ENCODE measurements around the gene ADRA2C.

- TF ChIP-seq POLR2AphosphoS5 (IDR thresholded peaks at IDR 0.05; ENCODE audit: low read depth, low read length) (no peak), SIN3A (IDR thresholded peaks at IDR 0.05; ENCODE audit: borderline replicate concordance, insufficient read depth, low read length) (no peak), REST (IDR thresholded peaks at IDR 0.05; ENCODE audit: insufficient read depth in 1 of 2, low read depth in 2 of 2, low read length in 2 of 2) (no peak), TAF1 (IDR thresholded peaks at IDR 0.05; ENCODE audit: borderline replicate concordance, insufficient read depth, low read length) (no peak)
Measured at GRCh38 chr4:3735196-3735595, 31.0 kb upstream of the ADRA2C start.
